Subcutaneous abdominal adipose tissue (tissue), 5 donors: ENCODE data around the gene IPPK.

Experiments
- H3K27ac ChIP-seq: one replicate; pipeline ENCODE4 v1.7.0; 2013; ENCODE audit warnings: low read depth, mild to moderate bottlenecking, inconsistent platforms, low read length, moderate library complexity
- H3K27me3 ChIP-seq, 5 donors: one replicate each; pipeline ENCODE4 v1.7.0; 2013; ENCODE audit warnings: low read length in 5 of 5, inconsistent platforms in 1 of 5; ENCODE audit not compliant: control insufficient read depth in 5 of 5, insufficient read depth in 4 of 5
- H3K36me3 ChIP-seq, 5 donors: one replicate each; pipeline ENCODE4 v1.7.0; 2013; ENCODE audit warnings: low read length in 5 of 5; ENCODE audit not compliant: control insufficient read depth in 5 of 5, insufficient read depth in 5 of 5
- H3K4me1 ChIP-seq, 5 donors: one replicate each; pipeline ENCODE4 v1.7.0; 2013; ENCODE audit warnings: low read length in 5 of 5, mild to moderate bottlenecking in 3 of 5, moderate library complexity in 1 of 5; ENCODE audit not compliant: control insufficient read depth in 5 of 5, insufficient read depth in 5 of 5
- H3K4me3 ChIP-seq, 5 donors: one replicate each; pipeline ENCODE4 v1.7.0; 2013; ENCODE audit warnings: low read length in 5 of 5, low read depth in 1 of 5
- H3K9ac ChIP-seq, 5 donors: one replicate each; pipeline ENCODE4 v1.7.0; 2013; ENCODE audit warnings: low read length in 5 of 5, mild to moderate bottlenecking in 4 of 5, moderate library complexity in 3 of 5
- H3K9me3 ChIP-seq, 5 donors: one replicate each; pipeline ENCODE4 v1.7.0; 2013; ENCODE audit warnings: low read length in 5 of 5; ENCODE audit not compliant: control insufficient read depth in 5 of 5
- donor health status: healthy.
- donor health status: healthy.
- donor health status: healthy.
- donor health status: healthy.
- donor health status: healthy.

Gene IPPK

GRCh38 chr9:92696619-92697018, 26.7 kb upstream of the IPPK start:
- no peaks in the 10 kb centered on the region for H3K27me3 ChIP-seq
- no peak overlapping the region for H3K9ac ChIP-seq
- H3K4me3 ChIP-seq, result no peak overlapping the region
- H3K4me1 ChIP-seq, result no peaks in the 10 kb centered on the region
- no peak overlapping the region for H3K27ac ChIP-seq
- H3K9me3 ChIP-seq, result peaks cover 0 to 14% (median 5%) of the 10 kb centered on the region in 5 donors
- no peaks in the 10 kb centered on the region for H3K36me3 ChIP-seq

GRCh38 chr9:92686954-92687353, 17.0 kb upstream of the IPPK start:
- Histone ChIP-seq H3K9ac (no peak overlapping the region), H3K9me3 (peaks cover 0 to 19% (median 13%) of the 10 kb centered on the region in 5 donors), H3K36me3 (no peaks in the 10 kb centered on the region), H3K27ac (no peak overlapping the region), H3K27me3 (peaks cover 0 to 4% (median 0%) of the 10 kb centered on the region in 5 donors), H3K4me3 (no peak overlapping the region), H3K4me1 (no peaks in the 10 kb centered on the region)

- H3K27ac ChIP-seq, result no peak overlapping the region
- no peak overlapping the region for H3K4me3 ChIP-seq
- no peak overlapping the region for H3K9ac ChIP-seq
- H3K36me3 ChIP-seq, result no peaks in the 10 kb centered on the region
- peaks cover 0 to 4% (median 0%) of the 10 kb centered on the region in 5 donors for H3K9me3 ChIP-seq
- no peaks in the 10 kb centered on the region for H3K4me1 ChIP-seq
- peaks cover 0 to 9% (median 0%) of the 10 kb centered on the region in 5 donors for H3K27me3 ChIP-seq
Measured at GRCh38 chr9:92685022-92685421, 15.1 kb upstream of the IPPK start.

- Histone ChIP-seq H3K4me1 (no peaks in the 10 kb centered on the region), H3K4me3 (no peak overlapping the region), H3K36me3 (no peaks in the 10 kb centered on the region), H3K27ac (no peak overlapping the region), H3K9ac (no peak overlapping the region), H3K27me3 (peaks cover 0 to 8% (median 0%) of the 10 kb centered on the region in 5 donors), H3K9me3 (no peaks in the 10 kb centered on the region)
Measured at GRCh38 chr9:92682269-92682668, 12.3 kb upstream of the IPPK start.

GRCh38 chr9:92680166-92681119, 10.5 kb upstream of the IPPK start:
- no peaks in the 10 kb centered on the region for H3K9me3 ChIP-seq
- no peak overlapping the region for H3K27ac ChIP-seq
- H3K4me3 ChIP-seq, result no peak overlapping the region
- no peaks in the 10 kb centered on the region for H3K36me3 ChIP-seq
- no peak overlapping the region for H3K9ac ChIP-seq
- H3K4me1 ChIP-seq, result no peaks in the 10 kb centered on the region
- H3K27me3 ChIP-seq, result peaks cover 0 to 8% (median 0%) of the 10 kb centered on the region in 5 donors

- no peak overlapping the region for H3K9ac ChIP-seq
- H3K9me3 ChIP-seq, result no peaks in the 10 kb centered on the region
- no peak overlapping the region for H3K4me3 ChIP-seq
- H3K36me3 ChIP-seq, result no peaks in the 10 kb centered on the region
- H3K4me1 ChIP-seq, result no peaks in the 10 kb centered on the region
- H3K27me3 ChIP-seq, result peaks cover 0 to 8% (median 0%) of the 10 kb centered on the region in 5 donors
- no peak overlapping the region for H3K27ac ChIP-seq
Measured at GRCh38 chr9:92679413-92680165, 9.7 kb upstream of the IPPK start.

- peak overlapping the region; percentile 96 for H3K27ac ChIP-seq
Measured at GRCh38 chr9:92671323-92671722, 1.4 kb upstream of the IPPK start.

GRCh38 chr9:92669527-92669889, 423 bp downstream of the IPPK start:
- peak overlapping the region; percentile 96 for H3K27ac ChIP-seq
- peaks cover 0 to 12% (median 9%) of the 10 kb centered on the region in 5 donors for H3K36me3 ChIP-seq
- peaks cover 0 to 26% (median 21%) of the 10 kb centered on the region in 5 donors for H3K4me1 ChIP-seq
- H3K9me3 ChIP-seq, result no peaks in the 10 kb centered on the region
- H3K27me3 ChIP-seq, result no peaks in the 10 kb centered on the region
- peak overlapping the region; percentile 69 to 99 (median 95) for H3K4me3 ChIP-seq
- peak overlapping the region; percentile 73 to 93 (median 86) for H3K9ac ChIP-seq

More at GRCh38 chr9:92671323-92671722, 1.4 kb upstream of the IPPK start:
- peaks cover 0 to 9% (median 6%) of the 10 kb centered on the region in 5 donors for H3K36me3 ChIP-seq
- no peaks in the 10 kb centered on the region for H3K9me3 ChIP-seq
- no peaks in the 10 kb centered on the region for H3K27me3 ChIP-seq
- H3K9ac ChIP-seq, result no peak overlapping the region
- H3K4me3 ChIP-seq, result peak overlapping the region in 4 of 5 donors; percentile 95 to 100 (median 99)
- H3K4me1 ChIP-seq, result peaks cover 0 to 26% (median 21%) of the 10 kb centered on the region in 5 donors

- Histone ChIP-seq H3K9ac (peak overlapping the region; percentile 73 to 93 (median 86)), H3K27me3 (no peaks in the 10 kb centered on the region), H3K9me3 (no peaks in the 10 kb centered on the region), H3K4me1 (peaks cover 0 to 26% (median 21%) of the 10 kb centered on the region in 5 donors), H3K27ac (peak overlapping the region; percentile 96), H3K36me3 (peaks cover 0 to 15% (median 12%) of the 10 kb centered on the region in 5 donors), H3K4me3 (peak overlapping the region; percentile 69 to 99 (median 95))
Measured at GRCh38 chr9:92668746-92669526, 995 bp downstream of the IPPK start.
